HG03139 (cell line): ENCODE results near the gene CYP4F11.
"Not testable (repeated sequence)": the region's sequence is repeated elsewhere in the genome, so short reads cannot be mapped to it uniquely, and the experiment has no call there.

ENCODE experiments used
- ATAC-seq: cut with Tn5 transposase; IDR thresholded peaks from one replicate; pipeline ENCODE4 v1.9.1; 2021; ENCODE audit not compliant: unreplicated experiment

Gene CYP4F11, protein sequence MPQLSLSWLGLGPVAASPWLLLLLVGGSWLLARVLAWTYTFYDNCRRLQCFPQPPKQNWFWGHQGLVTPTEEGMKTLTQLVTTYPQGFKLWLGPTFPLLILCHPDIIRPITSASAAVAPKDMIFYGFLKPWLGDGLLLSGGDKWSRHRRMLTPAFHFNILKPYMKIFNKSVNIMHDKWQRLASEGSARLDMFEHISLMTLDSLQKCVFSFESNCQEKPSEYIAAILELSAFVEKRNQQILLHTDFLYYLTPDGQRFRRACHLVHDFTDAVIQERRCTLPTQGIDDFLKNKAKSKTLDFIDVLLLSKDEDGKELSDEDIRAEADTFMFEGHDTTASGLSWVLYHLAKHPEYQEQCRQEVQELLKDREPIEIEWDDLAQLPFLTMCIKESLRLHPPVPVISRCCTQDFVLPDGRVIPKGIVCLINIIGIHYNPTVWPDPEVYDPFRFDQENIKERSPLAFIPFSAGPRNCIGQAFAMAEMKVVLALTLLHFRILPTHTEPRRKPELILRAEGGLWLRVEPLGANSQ

GRCh38 chr19:15934332-15935078 is at the start of gene CYP4F11:
Gene CYP4F11 (minus strand): TSS chr19:15934529. CDS start chr19:15934408, 121 bp downstream.
- no peak for ATAC-seq

- no peak for ATAC-seq
Measured at GRCh38 chr19:15979293-15979692, 45.0 kb upstream of the CYP4F11 start.

GRCh38 chr19:15977690-15978089 is 43.4 kb upstream of the CYP4F11 start:
- no peak for ATAC-seq

GRCh38 chr19:15976836-15977689 is 42.7 kb upstream of the CYP4F11 start:
- ATAC-seq: no peak

- ATAC-seq: no peak
Measured at GRCh38 chr19:15974856-15975255, 40.5 kb upstream of the CYP4F11 start.

DNA sequence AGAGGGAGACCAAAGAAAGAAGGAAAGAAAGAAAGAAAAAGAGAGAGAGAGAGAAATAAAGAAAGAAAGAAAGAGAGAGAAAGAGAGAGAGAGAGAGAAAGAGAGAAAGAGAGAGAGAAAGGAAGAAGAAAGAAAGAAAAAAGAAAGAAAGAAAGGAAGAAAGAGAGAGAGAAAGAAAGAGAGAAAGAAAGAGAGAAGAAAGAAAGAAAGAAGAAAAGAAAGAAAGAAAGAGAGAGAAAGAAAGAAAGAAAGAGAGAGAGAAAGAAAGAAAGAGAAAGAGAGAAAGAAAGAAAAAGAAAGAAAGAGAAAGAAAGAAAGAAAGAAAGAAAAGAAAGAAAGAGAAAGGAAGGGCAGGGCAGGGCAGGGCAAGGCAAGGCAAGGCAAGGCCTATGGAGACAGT is 37.7 kb upstream of the CYP4F11 start:
- not testable (repeated sequence) for ATAC-seq

DNA sequence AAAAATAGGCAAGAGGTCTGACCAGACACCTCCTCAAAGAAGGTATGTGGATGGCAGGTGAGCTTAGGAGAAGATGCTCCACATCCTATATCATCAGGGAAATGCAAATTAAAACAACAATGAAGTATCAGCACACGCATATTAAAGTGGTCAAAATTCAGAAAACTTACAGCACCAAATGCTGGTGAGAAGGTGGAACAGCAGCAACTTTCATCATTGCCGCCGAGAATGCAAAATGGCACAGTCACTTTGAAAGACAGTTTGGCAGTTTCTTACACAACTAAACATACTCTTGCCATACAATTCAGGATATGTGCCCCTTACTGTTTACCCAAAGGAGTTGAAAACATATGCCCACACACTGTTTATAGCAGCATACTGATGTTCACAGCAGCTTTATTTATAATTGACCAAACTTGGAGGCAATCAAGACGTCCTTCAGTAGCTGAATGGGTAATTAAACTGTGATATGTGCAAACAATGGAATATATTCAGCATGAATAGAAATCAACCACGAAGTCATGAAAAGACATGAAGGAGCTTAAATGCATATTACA is 37.0 kb upstream of the CYP4F11 start:
- ATAC-seq: no peak

DNA sequence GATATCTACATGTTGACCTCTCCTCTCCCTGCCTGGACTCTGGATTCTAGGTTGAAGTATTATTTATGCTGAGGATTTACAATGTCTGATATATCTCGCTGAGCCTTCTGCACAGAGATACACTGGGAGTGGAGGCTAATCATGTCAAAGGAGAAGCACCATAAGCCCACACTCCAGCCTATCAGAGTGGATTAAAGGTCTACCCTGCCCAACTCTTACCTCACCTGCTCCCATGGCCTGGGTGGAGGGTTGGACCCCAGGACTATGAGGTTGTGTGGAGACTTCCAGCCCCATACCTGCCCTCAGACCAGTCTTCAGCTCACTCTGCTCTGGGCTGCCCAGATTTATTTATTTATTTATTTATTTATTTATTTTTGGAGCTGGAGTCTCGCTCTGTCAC is 29.9 kb upstream of the CYP4F11 start:
- ATAC-seq: no peak

DNA sequence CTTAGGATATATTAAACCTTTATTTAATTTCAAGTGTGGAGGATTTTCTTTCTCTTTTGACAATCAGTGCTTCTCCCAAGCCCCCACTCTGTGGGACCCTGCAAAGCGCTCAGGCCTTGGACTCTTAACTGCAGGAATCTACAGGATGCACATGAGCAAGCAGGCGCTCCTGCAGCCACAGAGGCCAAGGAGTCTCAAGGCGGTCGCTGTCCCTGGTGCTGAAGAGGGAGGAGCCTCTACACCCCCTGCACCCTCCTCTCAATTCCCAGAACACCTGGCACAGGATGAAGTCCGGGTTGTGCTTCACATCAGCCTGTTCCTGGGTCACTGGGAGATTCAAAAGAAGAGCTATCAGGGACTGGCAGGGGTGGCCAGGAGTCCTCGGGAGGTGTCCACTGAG is 28.0 kb upstream of the CYP4F11 start:
- no peak for ATAC-seq

DNA sequence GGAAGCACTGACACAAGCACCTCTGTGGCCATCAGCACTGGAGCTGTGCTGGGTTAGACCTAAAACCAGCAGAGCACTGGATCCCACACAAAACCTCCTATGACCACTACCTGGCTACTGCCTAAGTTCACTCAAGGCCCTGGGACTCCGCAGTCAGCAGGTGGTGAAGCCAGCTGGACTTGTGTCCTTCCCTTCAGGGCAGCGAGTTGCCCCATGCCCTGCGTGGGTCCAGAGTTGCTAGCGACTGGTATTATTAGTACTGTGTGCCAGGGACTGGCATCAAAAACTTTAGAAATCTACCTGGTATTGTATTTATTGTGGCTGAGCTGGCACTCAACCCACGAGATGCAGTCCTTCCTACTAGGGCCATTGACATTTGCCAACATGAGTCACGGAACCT is 20.5 kb upstream of the CYP4F11 start:
- no peak for ATAC-seq

DNA sequence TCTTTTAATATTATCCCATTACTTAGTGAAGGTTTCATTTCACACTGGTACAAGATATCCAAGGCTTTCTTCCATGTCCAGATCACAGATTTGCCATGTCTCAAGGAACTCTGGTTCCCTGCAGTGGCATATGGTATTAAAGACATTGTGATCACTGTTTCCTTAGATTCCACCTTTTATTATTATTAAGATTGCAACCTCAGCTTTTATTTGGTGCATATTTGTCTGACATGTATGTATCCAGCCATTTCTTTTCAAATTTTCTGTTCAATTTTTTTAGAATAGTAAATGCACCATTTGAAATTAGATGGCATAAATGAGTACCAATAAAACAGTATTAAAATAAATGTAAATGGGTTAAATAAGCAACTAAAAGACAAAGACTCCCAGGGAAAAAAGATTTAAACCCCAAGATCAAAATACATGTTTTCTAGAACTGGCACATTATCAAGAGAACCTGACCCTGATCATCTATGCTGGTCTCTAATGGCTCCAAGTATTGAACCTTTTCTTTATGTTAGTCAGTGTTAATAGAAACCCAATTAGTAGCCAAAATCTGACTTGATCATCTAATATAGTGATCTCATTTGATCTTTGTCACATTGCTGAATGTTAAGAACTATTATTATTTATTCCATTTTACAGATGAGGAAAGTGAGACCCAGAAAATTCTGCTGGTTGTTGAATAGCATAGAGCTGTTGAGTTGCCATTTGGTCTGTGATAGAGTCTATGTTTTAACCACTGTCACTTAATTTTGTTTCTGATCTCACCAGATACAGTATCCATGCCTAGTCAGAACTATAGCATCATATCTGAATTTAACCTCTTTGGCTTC is 14.1 kb upstream of the CYP4F11 start, which contains the start of gene OR10H4:
Gene OR10H4 (plus strand): TSS at position 786 of the 836 bp plus-strand sequence. CDS start 0 bp downstream, at position 786.
- ATAC-seq: no peak

DNA sequence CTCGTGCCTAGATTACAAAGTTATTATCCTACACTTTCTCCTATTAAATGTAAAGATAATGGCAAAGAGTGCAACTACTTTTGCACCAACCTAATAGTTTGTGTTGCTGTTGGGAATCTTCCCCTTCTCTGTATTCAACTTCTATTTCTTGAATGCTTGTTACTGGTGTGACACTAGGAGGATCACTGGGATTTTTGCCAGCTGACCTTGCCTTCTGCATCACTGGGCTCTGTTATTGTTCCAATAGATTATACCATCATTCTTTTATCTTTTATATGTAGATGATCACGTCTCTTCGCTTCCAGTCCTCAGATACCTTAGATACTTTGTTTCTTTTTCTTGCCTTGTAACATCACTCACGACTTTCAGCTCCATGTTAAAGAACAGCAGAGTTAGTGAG is 11.0 kb upstream of the CYP4F11 start:
- ATAC-seq: no peak

- ATAC-seq: no peak
Measured at GRCh38 chr19:15944401-15944800, 10.1 kb upstream of the CYP4F11 start.

- ATAC-seq: no peak
Measured at GRCh38 chr19:15937771-15938170, 3.4 kb upstream of the CYP4F11 start.

GRCh38 chr19:15936950-15937349 is 2.6 kb upstream of the CYP4F11 start:
- ATAC-seq: no peak

DNA sequence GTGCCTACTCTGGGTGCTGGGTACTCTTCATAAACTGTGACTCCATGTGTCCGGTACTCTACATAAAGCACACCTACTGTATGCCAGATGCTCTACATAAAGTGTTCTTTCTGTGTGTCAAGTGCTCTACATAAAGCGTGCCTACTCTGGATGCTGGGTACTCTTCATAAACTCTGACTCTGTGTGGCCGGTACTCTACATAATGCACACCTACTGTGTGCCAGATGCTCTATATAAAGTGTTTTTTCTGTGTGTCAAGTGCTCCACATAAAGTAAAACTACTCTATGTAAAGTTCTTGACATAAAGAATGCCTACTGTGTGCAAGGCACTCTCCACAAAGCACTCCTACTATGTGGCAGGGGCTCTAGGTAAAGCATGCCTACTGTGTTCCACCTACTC is 1.8 kb upstream of the CYP4F11 start:
- no peak for ATAC-seq

GRCh38 chr19:15935167-15935702 is 906 bp upstream of the CYP4F11 start:
- no peak for ATAC-seq

DNA sequence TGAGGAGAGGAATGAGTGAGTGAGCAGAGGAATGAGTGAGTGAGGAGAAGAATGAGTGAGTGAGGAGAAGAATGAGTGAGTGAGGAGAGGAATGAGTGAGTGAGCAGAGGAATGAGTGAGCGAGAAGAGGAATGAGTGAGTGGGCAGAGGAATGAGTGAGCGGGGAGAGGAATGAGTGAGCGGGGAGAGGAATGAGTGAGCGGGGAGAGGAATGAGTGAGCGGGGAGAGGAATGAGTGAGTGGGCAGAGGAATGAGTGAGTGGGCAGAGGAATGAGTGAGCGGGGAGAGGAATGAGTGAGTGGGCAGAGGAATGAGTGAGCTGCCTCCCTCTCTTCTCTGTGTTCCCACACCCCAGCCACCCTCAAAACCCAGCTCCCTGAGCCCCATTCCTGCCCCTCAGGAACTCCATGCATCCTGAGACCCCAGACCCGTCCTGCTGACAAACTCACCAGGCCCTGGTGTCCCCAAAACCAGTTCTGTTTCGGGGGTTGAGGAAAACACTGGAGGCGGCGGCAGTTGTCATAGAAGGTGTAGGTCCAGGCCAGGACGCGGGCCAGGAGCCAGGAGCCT is 483 bp downstream of the CYP4F11 start:
- not testable (repeated sequence) for ATAC-seq

DNA sequence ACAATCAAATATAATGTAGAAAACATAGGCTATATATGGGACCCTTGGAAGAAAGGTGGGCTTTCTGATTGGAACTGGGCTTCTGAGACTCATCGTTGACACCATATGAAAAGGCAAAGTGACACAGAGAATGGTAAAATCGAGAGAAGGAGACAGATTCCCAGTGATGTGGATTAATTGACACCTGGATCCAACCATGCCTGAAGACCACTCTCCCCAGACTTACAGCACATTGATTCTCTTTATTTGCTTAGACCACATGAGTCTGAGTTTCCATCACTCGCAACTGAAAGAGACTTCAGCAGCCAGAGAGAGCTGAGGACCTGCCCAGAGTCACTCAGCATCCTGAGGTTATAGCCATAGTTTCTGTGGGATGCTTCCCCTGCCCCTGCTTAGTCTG is 6.0 kb downstream of the CYP4F11 start:
- ATAC-seq: no peak
